Left lung (tissue), 10 donors: ENCODE measurements around the gene PBX2. TPM values are rescaled to one million over a fixed set of nuclear protein-coding genes. Genes with fewer than 3 reads are reported as not detected.
"Not testable (repeated sequence)": the region's sequence is repeated elsewhere in the genome, so short reads cannot be mapped to it uniquely, and the experiment has no call there.

Experiments used
- ATAC-seq: fragments of 200-7000 bp; cut with Tn5 transposase; one replicate; pipeline ENCODE4 v1.9.1; 2020; ENCODE audit warnings: moderate library complexity
- DNase-seq, 4 donors: peaks; one replicate each; pipeline ENCODE4 v3.0.0-alpha.2; 2013 to 2020
- H3K27ac ChIP-seq, 2 donors: fragments of 200-600 bp; sonication (generic) in 1 of 2; one replicate each; pipeline versions ENCODE4 v1.5.0 to v1.8.0; 2020 to 2021
- H3K27me3 ChIP-seq, 2 donors: fragments of 200-600 bp; sonication (generic) in 1 of 2; one replicate each; pipeline versions ENCODE4 v1.5.0 to v1.8.0; 2020 to 2021
- H3K36me3 ChIP-seq, 2 donors: fragments of 200-600 bp; sonication (generic) in 1 of 2; one replicate each; pipeline versions ENCODE4 v1.5.0 to v1.8.0; 2020 to 2021
- H3K4me1 ChIP-seq, 2 donors: fragments of 200-600 bp; one replicate each; pipeline ENCODE4 v1.8.0; 2021
- H3K4me3 ChIP-seq, 2 donors: fragments of 200-600 bp; sonication (generic) in 1 of 2; one replicate each; pipeline versions ENCODE4 v1.5.0 to v1.8.0; 2020 to 2021; ENCODE audit warnings: mild to moderate bottlenecking in 1 of 2
- H3K9me3 ChIP-seq, 2 donors: fragments of 200-600 bp; sonication (generic) in 1 of 2; one replicate each; pipeline versions ENCODE4 v1.5.0 to v1.8.0; 2020 to 2021
- intact Hi-C, 2 donors: fragments of 100-400 bp; cut with DNase I; formaldehyde crosslinking; loops; one replicate each; pipeline versions ENCODE4 v1.11.2 to v1.14.2; 2022
- polyA plus RNA-seq, 6 donors: library from polyadenylated mRNA; unstranded; fragments of 120-200 nt; gene quantifications; one replicate each; pipeline ENCODE4 v1.2.1, GENCODE V29; 2013; ENCODE audit not compliant: insufficient read length in 6 of 6
- total RNA-seq, 2 donors: library from RNA; stranded (reverse); fragmentation: NEBNext Ultra II Directional; extraction: Animal tissue kit (Norgen Biotek cat#: 25700); gene quantifications; one replicate each; pipeline ENCODE4 v1.2.1, GENCODE V29; 2021
- TF ChIP-seq, protein P1 (sequence below), 2 donors: fragments of 200-600 bp; sonication (generic) in 1 of 2; IDR thresholded peaks; one replicate each; pipeline versions ENCODE4 v1.5.0 to v1.8.0; 2021; ENCODE audit warnings: antibody characterized with exemption in 2 of 2
- donor health status: DM: no; HTN: yes; CAD: no.
- donor health status: DM: no; HTN: no; CAD: no.

Gene PBX2
- total and polyA plus RNA-seq, 8 donors, result 91.0 to 174 (median 163) TPM

DNA sequence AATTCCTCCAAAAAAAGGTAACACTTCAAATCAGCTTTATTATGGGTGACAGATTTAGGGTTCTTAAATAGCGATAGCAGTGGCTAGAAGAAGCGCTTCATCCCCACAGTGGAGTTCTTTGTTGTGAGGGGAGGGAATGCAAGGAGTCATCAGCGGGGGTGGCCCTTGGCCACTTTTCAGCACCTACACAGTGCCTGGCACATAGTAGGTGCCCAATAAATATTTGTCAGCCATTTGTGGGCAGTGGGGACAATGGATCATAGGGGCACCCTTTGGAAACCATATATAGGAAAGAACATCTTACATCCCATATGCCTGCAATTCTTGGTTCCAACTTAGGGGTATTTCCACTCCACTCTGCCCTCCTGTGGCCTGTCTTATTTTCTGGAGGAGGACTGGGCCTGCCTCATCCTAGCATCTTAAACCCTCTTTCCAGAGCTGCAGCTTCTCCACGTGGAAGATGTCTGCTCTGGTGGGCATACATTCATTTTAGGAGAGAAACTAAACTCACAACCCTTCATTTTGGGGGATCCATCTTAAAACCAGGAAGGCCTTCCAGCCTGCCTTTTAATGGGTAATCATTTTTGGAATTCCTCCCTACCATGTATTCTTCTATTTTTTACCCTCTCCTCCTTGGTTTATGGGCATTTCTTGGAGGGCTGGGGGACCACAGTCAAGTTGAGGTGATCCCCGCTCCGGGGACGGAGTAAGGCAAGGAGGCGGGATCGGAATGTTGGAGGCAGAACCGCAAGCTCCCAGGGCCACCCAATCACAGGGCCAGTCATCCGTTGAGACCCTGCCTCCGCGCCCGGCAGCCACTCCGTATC, 5.0 kb upstream of the PBX2 start:
- TF ChIP-seq, protein P1, sequence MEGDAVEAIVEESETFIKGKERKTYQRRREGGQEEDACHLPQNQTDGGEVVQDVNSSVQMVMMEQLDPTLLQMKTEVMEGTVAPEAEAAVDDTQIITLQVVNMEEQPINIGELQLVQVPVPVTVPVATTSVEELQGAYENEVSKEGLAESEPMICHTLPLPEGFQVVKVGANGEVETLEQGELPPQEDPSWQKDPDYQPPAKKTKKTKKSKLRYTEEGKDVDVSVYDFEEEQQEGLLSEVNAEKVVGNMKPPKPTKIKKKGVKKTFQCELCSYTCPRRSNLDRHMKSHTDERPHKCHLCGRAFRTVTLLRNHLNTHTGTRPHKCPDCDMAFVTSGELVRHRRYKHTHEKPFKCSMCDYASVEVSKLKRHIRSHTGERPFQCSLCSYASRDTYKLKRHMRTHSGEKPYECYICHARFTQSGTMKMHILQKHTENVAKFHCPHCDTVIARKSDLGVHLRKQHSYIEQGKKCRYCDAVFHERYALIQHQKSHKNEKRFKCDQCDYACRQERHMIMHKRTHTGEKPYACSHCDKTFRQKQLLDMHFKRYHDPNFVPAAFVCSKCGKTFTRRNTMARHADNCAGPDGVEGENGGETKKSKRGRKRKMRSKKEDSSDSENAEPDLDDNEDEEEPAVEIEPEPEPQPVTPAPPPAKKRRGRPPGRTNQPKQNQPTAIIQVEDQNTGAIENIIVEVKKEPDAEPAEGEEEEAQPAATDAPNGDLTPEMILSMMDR (IDR thresholded peaks at IDR 0.05), result no peak
- peak in 2 of 4 donors; percentile 42 to 57 for DNase-seq
- Histone ChIP-seq H3K9me3 (no peaks in the 10 kb centered on the region), H3K4me1 (peaks cover 26 to 70% of the 10 kb centered on the region in 2 donors), H3K27me3 (no peaks in the 10 kb centered on the region), H3K27ac (peak overlapping the region; percentile 93 to 100), H3K36me3 (no peaks in the 10 kb centered on the region), H3K4me3 (peak overlapping the region; percentile 28 to 66)
- ATAC-seq, result peak; percentile 7
- intact Hi-C loops, result no loop called here

DNA sequence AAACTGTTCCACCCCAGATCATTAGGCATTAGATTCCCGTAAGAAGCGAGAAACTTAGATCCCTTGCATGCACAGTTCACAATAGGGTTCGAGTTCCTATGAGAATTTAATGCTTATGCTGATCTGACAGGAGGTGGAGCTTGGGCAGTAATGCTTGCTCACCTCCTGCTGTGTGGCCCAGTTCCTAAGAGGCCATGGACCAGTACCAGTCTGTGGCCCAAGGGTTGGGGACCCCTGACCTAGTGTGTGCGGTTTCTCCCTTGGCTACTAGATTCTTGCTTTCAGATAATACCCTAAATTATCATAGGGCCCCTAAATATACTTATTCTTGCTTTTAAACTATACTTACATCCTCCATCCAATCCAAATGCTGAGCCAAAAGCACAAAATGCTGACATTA, 4.4 kb upstream of the PBX2 start:
- no peaks in the 10 kb centered on the region for H3K27me3 ChIP-seq
- no peaks in the 10 kb centered on the region for H3K36me3 ChIP-seq
- peak overlapping the region in 1 of 2 donors; percentile 66 for H3K4me3 ChIP-seq
- TF ChIP-seq, protein P1 (IDR thresholded peaks at IDR 0.05), result no peak
- ATAC-seq (no peak), DNase-seq (no peak)
- intact Hi-C loops, result no loop called here
- peaks cover 26 to 71% of the 10 kb centered on the region in 2 donors for H3K4me1 ChIP-seq
- H3K27ac ChIP-seq, result peak overlapping the region; percentile 93 to 100
- H3K9me3 ChIP-seq, result no peaks in the 10 kb centered on the region

DNA sequence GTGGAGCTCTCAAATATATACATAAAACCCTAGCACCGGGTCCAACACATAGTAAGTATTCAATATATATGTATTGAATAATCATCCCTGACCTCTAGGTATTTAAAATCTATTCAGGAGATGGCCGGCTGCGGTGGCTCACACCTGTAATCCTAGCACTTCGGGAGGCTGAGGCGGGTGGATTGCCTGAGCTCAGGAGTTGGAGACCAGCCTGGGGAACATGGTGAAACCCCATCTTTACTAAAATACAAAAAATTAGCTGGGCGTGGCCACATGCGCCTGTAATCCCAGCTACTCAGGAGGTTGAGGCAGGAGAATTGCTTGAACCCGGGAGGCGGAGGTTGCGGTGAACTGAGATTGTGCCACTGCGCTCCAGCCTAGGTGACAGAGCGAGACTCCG, 3.1 kb upstream of the PBX2 start:
- H3K36me3 ChIP-seq, DNase-seq, intact Hi-C loops, ATAC-seq, H3K27me3 ChIP-seq, H3K9me3 ChIP-seq: not testable (repeated sequence)
- peak overlapping the region; percentile 95 to 100 for H3K27ac ChIP-seq
- peaks cover 26 to 84% of the 10 kb centered on the region in 2 donors for H3K4me1 ChIP-seq
- peak overlapping the region in 1 of 2 donors; percentile 78 for H3K4me3 ChIP-seq

DNA sequence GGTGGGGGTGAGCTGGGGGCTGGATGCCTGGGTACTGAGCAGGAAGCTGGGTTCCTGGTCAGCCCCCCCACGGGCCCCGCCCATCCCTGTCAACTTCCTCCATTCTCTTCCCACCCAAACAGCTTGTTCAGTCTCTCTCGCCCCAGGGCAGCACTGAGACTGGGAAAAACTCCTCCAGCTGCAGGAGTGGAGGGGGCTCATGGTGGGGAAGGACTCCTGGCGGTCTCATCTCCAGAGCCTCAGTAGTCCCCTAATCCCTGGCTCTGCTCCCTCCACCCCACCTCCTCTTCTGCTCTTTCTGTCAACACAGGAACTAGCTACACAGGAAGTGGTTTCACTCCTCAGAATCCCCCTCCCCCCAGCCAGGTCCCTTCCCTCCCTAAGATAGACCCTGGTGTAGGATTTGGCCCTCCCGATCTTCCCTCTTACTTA, 2.6 kb upstream of the PBX2 start, which contains the start of gene GPSM3:
TSS of gene GPSM3 (minus strand) at position 36 of the 432 bp plus-strand sequence. CDS start 130 bp downstream, outside the sequence.
- intact Hi-C loops, result no loop called here
- Histone ChIP-seq H3K4me1 (peaks cover 26 to 84% of the 10 kb centered on the region in 2 donors), H3K27me3 (no peaks in the 10 kb centered on the region), H3K36me3 (peaks cover 0 to 9% of the 10 kb centered on the region in 2 donors), H3K9me3 (no peaks in the 10 kb centered on the region), H3K27ac (peak within 1 kb of the TSS; percentile 95 to 100), H3K4me3 (peak within 1 kb of the TSS; percentile 21 to 78)
- no peak for ATAC-seq
- DNase-seq, result peak in 3 of 4 donors; percentile 50 to 92 (median 78)
- TF ChIP-seq, protein P1 (IDR thresholded peaks at IDR 0.05), result no peak

DNA sequence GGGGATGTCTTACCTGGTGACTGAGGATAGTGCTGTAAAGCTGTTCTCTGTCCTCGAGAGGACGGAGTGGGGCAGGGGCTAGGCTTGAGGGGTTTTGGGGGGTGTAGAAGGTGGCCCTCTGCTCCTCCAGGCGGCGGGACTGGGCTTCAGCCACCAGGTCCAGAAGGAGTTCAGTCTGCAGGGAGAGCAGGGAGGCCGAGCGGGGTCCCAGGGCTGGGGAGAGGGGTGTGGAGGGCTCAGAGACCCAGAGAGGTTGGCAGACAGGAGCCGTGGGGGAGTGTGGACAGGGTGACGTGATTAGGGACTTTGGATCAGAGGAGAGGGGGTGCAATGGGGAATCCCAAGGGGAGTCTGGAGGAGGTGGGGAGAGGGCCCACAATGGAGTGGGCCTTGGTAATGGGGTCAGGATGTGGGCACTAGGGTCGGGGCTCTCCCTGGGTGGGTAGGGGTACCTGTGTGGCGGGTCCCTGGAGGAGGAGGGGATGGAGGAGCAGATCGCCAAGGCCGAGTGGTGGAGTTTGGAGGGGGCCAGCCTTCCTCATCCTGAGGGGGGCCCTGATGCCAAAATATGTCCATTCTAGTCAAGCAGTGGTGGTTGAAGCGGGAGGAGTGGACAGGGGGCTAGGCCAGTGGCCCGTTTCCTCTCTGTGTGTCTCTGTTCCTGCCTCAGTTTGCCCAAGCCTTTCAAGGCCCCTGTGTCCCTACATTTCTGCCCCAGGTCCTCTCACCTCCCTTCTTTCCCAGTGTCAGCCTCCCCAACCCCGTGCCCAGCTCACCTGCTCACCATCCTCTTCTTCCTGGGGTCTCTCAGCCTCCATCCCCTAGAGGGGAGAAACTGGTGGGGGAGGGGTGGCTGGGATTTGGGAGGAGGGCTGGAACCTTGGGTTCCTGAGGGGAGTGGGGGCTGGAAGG, 1.9 kb upstream of the PBX2 start:
- ATAC-seq, result no peak
- Histone ChIP-seq H3K4me3 (peak overlapping the region; percentile 21 to 78), H3K4me1 (peaks cover 21 to 84% of the 10 kb centered on the region in 2 donors), H3K9me3 (no peaks in the 10 kb centered on the region), H3K36me3 (peaks cover 0 to 16% of the 10 kb centered on the region in 2 donors), H3K27ac (peak overlapping the region; percentile 95 to 100), H3K27me3 (no peaks in the 10 kb centered on the region)
- TF ChIP-seq, protein P1 (IDR thresholded peaks at IDR 0.05), result no peak
- intact Hi-C loops, result no loop called here
- no peak for DNase-seq
